ENCODE measurements around the gene SLC12A8. TPM values are rescaled to one million over a fixed set of nuclear protein-coding genes. Genes with fewer than 3 reads are reported as not detected.
A peak's percentile ranks its signal among the peaks of the same experiment; 100 is the strongest.

Gene SLC12A8
- total RNA-seq, 4 donors from 2014 or later = 5.4 to 10.5 (median 6.8) TPM

- Histone ChIP-seq H3K36me3 (no peaks in the 10 kb centered on the region), H3K4me3 (no peak overlapping the region), H3K4me1 (peaks cover 0 to 7% (median 2%) of the 10 kb centered on the region in 4 donors), H3K9me3 (no peaks in the 10 kb centered on the region), H3K27ac (peak overlapping the region in 1 of 4 donors; percentile 2), H3K27me3 (no peaks in the 10 kb centered on the region)
- in situ Hi-C loops (cut with MboI; ENCODE audit: low pct_ligation_motif_present in 1 of 4, low pct_unique_long_range_greater_than_20kb in 1 of 4, low sequenced_read_pairs in 3 of 4) (no loop called here), intact Hi-C loops (cut with DNase I; ENCODE audit: low total_unique reads) (no loop called here)
- 89 to 95% methylated on average over 3 to 10 of the region's 10 CpGs for WGBS, 2 donors (ENCODE audit: low coverage in 1 of 2)
- TF ChIP-seq POLR2AphosphoS5 (IDR thresholded peaks at IDR 0.05) (peak in 1 of 3 donors; percentile 12), EP300 (IDR thresholded peaks at IDR 0.05; ENCODE audit: low read depth) (no peak)
- no peak for DNase-seq
Observed at GRCh38 chr3:125110016-125110875, 102.3 kb downstream of the SLC12A8 start.

- no peak for DNase-seq
- intact Hi-C loops (cut with DNase I; ENCODE audit: low total_unique reads) (no loop called here), in situ Hi-C loops (cut with MboI; ENCODE audit: low pct_ligation_motif_present in 1 of 4, low pct_unique_long_range_greater_than_20kb in 1 of 4, low sequenced_read_pairs in 3 of 4) (no loop called here)
- no peak overlapping the region for H3K4me3 ChIP-seq
- H3K9me3 ChIP-seq = no peaks in the 10 kb centered on the region
- WGBS, 2 donors (ENCODE audit: low coverage in 1 of 2) = 76% methylated on average over 4 of the region's 4 CpGs; no CpG with 5 or more reads in 1 of the 2 donors
- H3K27me3 ChIP-seq = no peaks in the 10 kb centered on the region
- no peaks in the 10 kb centered on the region for H3K36me3 ChIP-seq
- TF ChIP-seq EP300 (IDR thresholded peaks at IDR 0.05; ENCODE audit: low read depth) (no peak), CTCF (IDR thresholded peaks at IDR 0.05) (no peak), POLR2AphosphoS5 (IDR thresholded peaks at IDR 0.05) (no peak), POLR2A (IDR thresholded peaks at IDR 0.05) (no peak)
- H3K4me1 ChIP-seq = peaks cover 0 to 7% (median 0%) of the 10 kb centered on the region in 4 donors
- H3K27ac ChIP-seq = no peak overlapping the region
Observed at GRCh38 chr3:125109536-125109925, 103.0 kb downstream of the SLC12A8 start.

GRCh38 chr3:125108833-125109535 lies 103.6 kb downstream of the SLC12A8 start:
- H3K36me3 ChIP-seq = no peaks in the 10 kb centered on the region
- H3K4me3 ChIP-seq = no peak overlapping the region
- no peak overlapping the region for H3K27ac ChIP-seq
- no peaks in the 10 kb centered on the region for H3K9me3 ChIP-seq
- peaks cover 0 to 7% (median 0%) of the 10 kb centered on the region in 4 donors for H3K4me1 ChIP-seq
- in situ Hi-C loops (cut with MboI; ENCODE audit: low pct_ligation_motif_present in 1 of 4, low pct_unique_long_range_greater_than_20kb in 1 of 4, low sequenced_read_pairs in 3 of 4) = no loop called here
- no peak for DNase-seq
- H3K27me3 ChIP-seq = no peaks in the 10 kb centered on the region
- intact Hi-C loops (cut with DNase I; ENCODE audit: low total_unique reads) = no loop called here
- 81 to 100% methylated on average over 4 to 9 of the region's 9 CpGs for WGBS, 2 donors (ENCODE audit: low coverage in 1 of 2)
- TF ChIP-seq EP300 (IDR thresholded peaks at IDR 0.05; ENCODE audit: low read depth) (no peak), CTCF (IDR thresholded peaks at IDR 0.05) (no peak)

- Histone ChIP-seq H3K4me1 (peaks cover 0 to 7% (median 0%) of the 10 kb centered on the region in 4 donors), H3K27me3 (no peaks in the 10 kb centered on the region), H3K36me3 (no peaks in the 10 kb centered on the region), H3K4me3 (no peak overlapping the region), H3K9me3 (no peaks in the 10 kb centered on the region), H3K27ac (peak overlapping the region in 1 of 4 donors; percentile 24)
- no peak for TF ChIP-seq EP300 (IDR thresholded peaks at IDR 0.05; ENCODE audit: low read depth)
- TF ChIP-seq POLR2A (IDR thresholded peaks at IDR 0.05) = no peak
- TF ChIP-seq CTCF (IDR thresholded peaks at IDR 0.05) = no peak
- TF ChIP-seq POLR2AphosphoS5 (IDR thresholded peaks at IDR 0.05) = no peak
- 70 to 80% methylated on average over 5 to 13 of the region's 13 CpGs for WGBS, 2 donors (ENCODE audit: low coverage in 1 of 2)
- DNase-seq = no peak
- intact Hi-C loops (cut with DNase I; ENCODE audit: low total_unique reads) (no loop called here), in situ Hi-C loops (cut with MboI; ENCODE audit: low pct_ligation_motif_present in 1 of 4, low pct_unique_long_range_greater_than_20kb in 1 of 4, low sequenced_read_pairs in 3 of 4) (no loop called here)
Observed at GRCh38 chr3:125107861-125108567, 104.5 kb downstream of the SLC12A8 start.
